SK-N-MC (cell line): ENCODE data around the gene CDKAL1.
"Not testable (repeated sequence)": the region's sequence is repeated elsewhere in the genome, so short reads cannot be mapped to it uniquely, and the experiment has no call there.

Source experiments
- DNase-seq: peaks from one replicate; pipeline ENCODE4 v3.0.0-alpha.2; 2011; ENCODE audit warnings: low read depth, low spot score
- H3K27ac ChIP-seq: fragments of 200-600 bp; sonication (generic); 2 replicates; pipeline ENCODE4 v1.5.1; 2016; ENCODE audit warnings: mixed run types
- H3K36me3 ChIP-seq: fragments of 200-600 bp; sonication (generic); 2 replicates; pipeline ENCODE4 v1.6.1; 2017; ENCODE audit warnings: antibody characterized with exemption, low read length, mixed read lengths; ENCODE audit not compliant: insufficient read depth
- H3K4me3 ChIP-seq: fragments of 200-600 bp; sonication (generic); 2 replicates; pipeline ENCODE4 v1.5.1; 2016
- H3K9ac ChIP-seq: fragments of 200-600 bp; sonication (generic); 2 replicates; pipeline ENCODE4 v1.8.0; 2017; ENCODE audit warnings: mixed run types, mixed read lengths; ENCODE audit not compliant: insufficient read length
- H3K9me3 ChIP-seq: fragments of 200-600 bp; sonication (generic); 2 replicates; pipeline ENCODE4 v1.6.1; 2017; ENCODE audit warnings: low read depth, mild to moderate bottlenecking, antibody characterized with exemption, low read length, moderate library complexity, mixed read lengths
- EZH2 ChIP-seq: fragments of 200-600 bp; sonication (generic); IDR thresholded peaks from one replicate; pipeline ENCODE4 v1.6.1; 2017; ENCODE audit warnings: antibody characterized with exemption
- FOXP2 ChIP-seq: optimal IDR thresholded peaks from 2 replicates; pipeline ENCODE3; 2011; ENCODE audit warnings: mild to moderate bottlenecking, moderate library complexity; ENCODE audit not compliant: insufficient read depth; ENCODE audit errors: extremely low read length, control extremely low read depth
- POLR2AphosphoS5 ChIP-seq: IDR thresholded peaks from 2 replicates; pipeline ENCODE4 v1.6.1; 2012; ENCODE audit warnings: mild to moderate bottlenecking, low read depth, low read length, borderline replicate concordance

The CDKAL1 gene

DNA sequence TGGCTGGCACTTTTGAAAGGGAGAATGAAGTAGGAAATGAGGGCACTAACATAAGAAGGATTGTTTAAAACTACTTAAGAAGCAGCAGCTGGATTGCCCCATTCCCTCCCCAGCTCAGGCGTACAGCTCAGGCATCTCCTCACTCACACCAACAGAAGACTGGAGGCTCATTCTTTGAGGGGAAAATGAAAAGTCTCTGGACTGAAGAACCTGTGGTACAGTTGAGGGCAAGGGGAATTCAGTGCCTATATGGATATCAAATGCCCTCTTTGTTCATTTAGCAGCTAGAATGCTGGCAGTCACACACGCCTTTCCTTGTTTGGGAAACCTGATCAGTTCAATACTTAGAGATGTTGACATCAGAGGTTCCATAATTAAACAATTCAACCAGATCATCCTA is 557.2 kb downstream of the CDKAL1 start:
- no peak for DNase-seq
- H3K36me3 ChIP-seq = no peaks in the 10 kb centered on the region
- H3K9ac ChIP-seq = no peak overlapping the region
- no peak overlapping the region for H3K27ac ChIP-seq
- H3K9me3 ChIP-seq = no peaks in the 10 kb centered on the region
- TF ChIP-seq POLR2AphosphoS5 (no peak), EZH2 (no peak), FOXP2 (no peak)
- H3K4me3 ChIP-seq = no peak overlapping the region

DNA sequence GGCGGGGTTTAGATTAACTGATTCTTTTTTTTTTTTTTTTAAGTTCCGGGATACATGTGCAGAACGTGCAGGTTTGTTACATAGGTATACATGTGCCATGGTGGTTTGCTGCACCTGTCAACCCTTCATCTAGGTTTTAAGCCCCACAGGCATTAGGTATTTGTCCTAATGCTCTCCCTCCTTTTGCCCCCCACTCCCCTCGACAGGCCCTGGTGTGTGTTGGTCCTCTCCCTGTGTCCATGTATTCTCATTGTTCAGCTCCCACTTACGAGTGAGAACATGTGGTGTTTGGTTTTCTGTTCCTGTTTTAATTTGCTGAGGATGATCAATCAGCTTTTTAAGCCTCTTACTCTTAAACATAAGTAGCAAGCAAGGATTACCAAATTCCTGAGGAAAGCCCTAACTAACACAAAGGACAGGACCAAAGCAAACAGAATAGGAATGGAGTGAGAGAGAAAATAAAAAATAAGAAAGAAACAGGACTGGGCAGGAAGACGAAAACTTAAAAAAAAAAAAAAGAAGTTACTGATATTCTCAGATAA is 558.0 kb downstream of the CDKAL1 start:
- DNase-seq, H3K9ac ChIP-seq, H3K9me3 ChIP-seq, H3K36me3 ChIP-seq, H3K27ac ChIP-seq, H3K4me3 ChIP-seq: not testable (repeated sequence)

DNA sequence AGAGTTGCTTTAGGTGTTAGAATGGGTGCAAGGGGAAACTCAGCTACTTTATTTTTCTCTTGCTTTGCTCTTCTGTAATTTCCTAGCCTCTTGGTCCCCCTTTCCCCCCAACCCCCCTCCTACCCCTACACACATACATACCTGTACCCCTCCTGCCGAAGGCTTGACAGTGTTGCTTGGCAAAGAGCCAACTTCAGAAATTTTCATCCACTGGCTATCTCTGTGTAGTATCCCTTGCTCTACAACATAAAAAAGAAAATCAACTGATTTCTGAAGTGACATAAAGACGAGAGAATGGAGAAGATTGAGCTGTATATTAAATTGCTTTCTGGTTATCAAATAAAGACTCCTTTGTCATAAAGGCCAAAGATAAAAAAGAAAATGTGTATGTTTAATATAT is 561.2 kb downstream of the CDKAL1 start:
- H3K4me3 ChIP-seq = no peak overlapping the region
- no peaks in the 10 kb centered on the region for H3K9me3 ChIP-seq
- TF ChIP-seq FOXP2 (no peak), EZH2 (no peak), POLR2AphosphoS5 (no peak)
- no peak overlapping the region for H3K27ac ChIP-seq
- no peaks in the 10 kb centered on the region for H3K36me3 ChIP-seq
- DNase-seq = no peak
- H3K9ac ChIP-seq = no peak overlapping the region

DNA sequence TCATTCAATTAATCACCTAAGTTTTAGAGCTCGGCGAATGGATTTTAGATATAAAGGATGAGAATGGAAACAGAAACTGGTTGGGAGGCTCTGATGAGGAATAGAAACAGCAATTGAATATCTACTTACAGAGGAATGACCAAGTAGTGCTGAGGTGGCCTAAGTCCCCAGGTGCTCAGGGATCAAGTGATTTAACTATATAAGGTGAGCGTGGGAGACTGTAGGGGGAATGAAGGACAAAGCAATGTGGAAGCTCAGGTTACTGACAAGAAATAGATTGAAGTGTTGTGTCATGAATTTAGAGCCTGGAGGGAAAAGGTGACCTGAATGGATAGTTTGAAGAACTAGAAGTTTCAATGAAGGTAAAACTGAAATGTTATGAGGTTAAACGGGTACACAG is 563.9 kb downstream of the CDKAL1 start:
- Histone ChIP-seq H3K9ac (no peak overlapping the region), H3K36me3 (no peaks in the 10 kb centered on the region), H3K9me3 (no peaks in the 10 kb centered on the region), H3K27ac (no peak overlapping the region), H3K4me3 (no peak overlapping the region)
- TF ChIP-seq POLR2AphosphoS5 (no peak), FOXP2 (no peak)
- no peak for DNase-seq

DNA sequence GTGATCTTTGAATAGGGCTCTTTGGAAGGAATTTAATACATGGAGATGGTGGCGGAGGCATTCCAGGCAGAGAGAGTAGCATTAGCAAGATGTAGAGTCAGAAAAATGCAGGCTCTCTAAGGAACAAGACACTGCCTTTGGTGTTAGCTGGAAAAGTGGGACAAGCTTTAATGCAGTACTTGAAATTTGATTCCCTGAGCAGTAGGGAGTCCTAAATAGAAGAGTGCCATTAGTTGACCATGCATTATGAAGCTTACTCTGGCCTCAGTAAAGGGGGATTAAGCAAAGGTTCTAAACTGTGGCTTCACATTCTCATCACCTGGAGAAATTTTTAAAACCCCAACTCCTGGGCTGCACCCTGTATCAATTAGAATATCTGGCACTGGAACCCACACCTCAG is 564.5 kb downstream of the CDKAL1 start:
- Histone ChIP-seq H3K36me3 (no peaks in the 10 kb centered on the region), H3K4me3 (no peak overlapping the region), H3K27ac (no peak overlapping the region), H3K9ac (no peak overlapping the region), H3K9me3 (no peaks in the 10 kb centered on the region)
- no peak for TF ChIP-seq EZH2
- no peak for TF ChIP-seq FOXP2
- no peak for TF ChIP-seq POLR2AphosphoS5
- no peak for DNase-seq

DNA sequence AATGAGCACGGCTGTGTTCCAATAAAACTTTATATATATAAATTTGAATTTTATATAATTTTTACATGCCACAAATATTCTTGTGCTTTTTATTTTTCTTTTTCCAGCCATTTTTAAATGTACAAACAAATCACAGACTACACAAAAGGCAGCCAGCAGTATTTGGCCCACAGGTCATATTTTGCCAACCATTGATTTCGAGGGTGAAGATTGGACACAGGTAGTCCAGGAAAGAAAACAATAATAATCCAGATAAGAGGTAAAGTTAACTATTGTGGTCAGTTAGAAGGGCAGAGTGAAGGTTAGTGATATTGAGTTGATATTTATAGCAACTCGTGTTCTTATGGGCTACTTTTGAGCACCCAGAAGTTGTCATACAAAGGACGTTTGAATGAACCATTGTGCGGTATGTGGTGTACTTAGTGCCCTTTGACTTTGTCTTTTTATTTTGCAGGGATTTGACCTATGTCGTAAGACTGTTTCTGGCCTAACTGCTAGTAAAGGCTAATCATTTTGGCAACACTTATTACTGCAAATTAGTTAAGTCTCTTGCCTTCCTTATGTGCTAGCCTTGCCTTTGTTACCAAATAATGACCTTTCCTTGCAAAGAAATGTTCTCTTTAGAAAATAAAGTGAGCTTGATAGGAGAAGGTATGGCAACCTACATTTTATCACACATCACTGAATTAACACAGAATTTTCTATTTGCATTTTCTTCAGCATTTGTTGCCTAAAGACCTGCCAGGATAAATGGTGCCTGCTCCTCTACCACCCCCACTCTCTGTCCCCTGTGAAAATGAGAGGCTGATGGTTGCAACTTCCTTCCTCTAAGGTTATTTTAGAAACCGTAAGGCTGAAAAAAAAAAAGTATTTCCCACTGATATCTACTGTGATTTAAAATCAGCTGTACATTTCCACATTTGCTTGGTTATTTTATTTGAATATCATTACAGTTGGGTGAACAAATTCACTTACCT is 565.4 kb downstream of the CDKAL1 start:
- Histone ChIP-seq H3K4me3 (no peak overlapping the region), H3K9ac (no peak overlapping the region), H3K27ac (no peak overlapping the region), H3K9me3 (no peaks in the 10 kb centered on the region), H3K36me3 (no peaks in the 10 kb centered on the region)
- no peak for DNase-seq
- TF ChIP-seq POLR2AphosphoS5 = no peak
- TF ChIP-seq FOXP2 = no peak
- no peak for TF ChIP-seq EZH2

DNA sequence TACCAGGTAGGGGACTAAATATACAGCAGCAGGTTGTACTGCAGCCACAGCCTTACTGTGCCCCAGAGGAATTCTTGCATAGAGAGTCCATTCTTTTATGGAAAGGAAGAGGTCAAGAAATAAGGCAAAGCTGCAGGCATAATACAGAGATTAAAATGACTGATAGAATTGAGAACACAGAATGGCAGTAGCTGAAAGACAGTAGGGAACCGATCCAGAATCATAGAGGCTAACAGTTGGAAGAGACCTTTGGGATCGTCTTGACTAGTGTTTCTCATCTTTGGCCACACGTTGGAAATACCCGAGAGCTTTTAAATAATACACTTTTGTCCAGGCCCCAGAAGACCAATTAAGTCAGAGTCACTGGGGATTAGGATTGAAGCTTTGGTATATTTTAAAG is 566.7 kb downstream of the CDKAL1 start:
- no peak overlapping the region for H3K9ac ChIP-seq
- TF ChIP-seq FOXP2 = no peak
- TF ChIP-seq POLR2AphosphoS5 = no peak
- no peak for TF ChIP-seq EZH2
- no peak for DNase-seq
- H3K27ac ChIP-seq = no peak overlapping the region
- no peaks in the 10 kb centered on the region for H3K36me3 ChIP-seq
- H3K4me3 ChIP-seq = no peak overlapping the region
- H3K9me3 ChIP-seq = no peaks in the 10 kb centered on the region

DNA sequence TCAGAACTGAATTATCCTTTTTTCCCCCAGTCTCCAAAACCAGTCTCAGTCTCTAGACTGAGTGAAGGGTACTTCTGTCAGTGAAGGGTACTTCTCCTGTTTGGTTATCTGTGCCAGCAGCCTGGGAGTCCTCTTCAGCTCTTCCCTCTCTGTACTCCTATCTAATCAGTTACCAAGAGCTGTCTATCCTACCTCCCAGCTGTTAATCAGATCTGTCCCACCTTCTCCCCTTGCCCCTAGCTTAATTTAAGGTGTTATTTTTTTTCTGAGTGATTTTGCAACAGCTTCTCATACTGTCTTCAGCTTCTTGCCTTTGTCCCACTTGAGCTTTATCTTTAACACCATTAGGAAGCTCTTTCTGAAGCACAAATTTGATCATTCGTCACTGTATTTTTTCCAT is 567.4 kb downstream of the CDKAL1 start:
- no peak for TF ChIP-seq POLR2AphosphoS5
- TF ChIP-seq FOXP2 = no peak
- TF ChIP-seq EZH2 = no peak
- DNase-seq = no peak
- H3K9me3 ChIP-seq = no peaks in the 10 kb centered on the region

DNA sequence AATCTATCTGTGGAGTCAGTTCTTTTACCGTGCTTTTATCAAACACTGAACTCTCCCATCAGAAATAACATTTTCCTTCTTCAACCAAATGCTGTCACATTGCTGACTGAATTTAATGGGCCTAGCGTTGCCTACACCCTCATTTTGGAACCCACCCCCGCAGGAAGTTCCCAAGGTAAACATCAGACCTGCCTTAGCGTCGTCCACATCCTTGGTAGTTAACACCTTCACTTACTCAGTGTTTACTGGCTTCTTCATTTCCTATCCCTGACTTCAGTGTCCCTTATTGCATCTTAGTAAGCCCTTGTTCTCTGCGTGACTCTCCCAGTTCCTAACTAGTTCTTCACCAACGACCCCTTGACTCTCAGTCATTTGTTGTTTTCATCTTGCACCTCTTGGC is 567.9 kb downstream of the CDKAL1 start:
- DNase-seq = no peak
- no peak overlapping the region for H3K27ac ChIP-seq

More for the DNA sequence above, 567.4 kb downstream of the CDKAL1 start:
- H3K4me3 ChIP-seq = no peak overlapping the region
- H3K9ac ChIP-seq = no peak overlapping the region
- H3K27ac ChIP-seq = no peak overlapping the region
- H3K36me3 ChIP-seq = no peaks in the 10 kb centered on the region

More for the DNA sequence above, 567.9 kb downstream of the CDKAL1 start:
- TF ChIP-seq FOXP2 (no peak), EZH2 (no peak), POLR2AphosphoS5 (no peak)
- H3K9ac ChIP-seq = no peak overlapping the region
- no peaks in the 10 kb centered on the region for H3K9me3 ChIP-seq
- no peaks in the 10 kb centered on the region for H3K36me3 ChIP-seq
- H3K4me3 ChIP-seq = no peak overlapping the region
